Lower leg skin (tissue), 3 donors: ENCODE measurements around the gene C9.

ENCODE experiments used
- POLR2A ChIP-seq, 2 donors: fragments of 450-650 bp; IDR thresholded peaks; one replicate each; pipeline ENCODE4 v1.6.1; 2016 to 2017; ENCODE audit warnings: antibody characterized with exemption in 2 of 2, mild to moderate bottlenecking in 1 of 2, moderate library complexity in 1 of 2
- TF ChIP-seq, protein P1 (sequence below), 3 donors: fragments of 450-650 bp; IDR thresholded peaks; one replicate each; pipeline ENCODE4 v1.5.1; 2016; ENCODE audit warnings: antibody characterized with exemption in 3 of 3, mild to moderate bottlenecking in 3 of 3, moderate library complexity in 2 of 3

- TF ChIP-seq, protein P1, sequence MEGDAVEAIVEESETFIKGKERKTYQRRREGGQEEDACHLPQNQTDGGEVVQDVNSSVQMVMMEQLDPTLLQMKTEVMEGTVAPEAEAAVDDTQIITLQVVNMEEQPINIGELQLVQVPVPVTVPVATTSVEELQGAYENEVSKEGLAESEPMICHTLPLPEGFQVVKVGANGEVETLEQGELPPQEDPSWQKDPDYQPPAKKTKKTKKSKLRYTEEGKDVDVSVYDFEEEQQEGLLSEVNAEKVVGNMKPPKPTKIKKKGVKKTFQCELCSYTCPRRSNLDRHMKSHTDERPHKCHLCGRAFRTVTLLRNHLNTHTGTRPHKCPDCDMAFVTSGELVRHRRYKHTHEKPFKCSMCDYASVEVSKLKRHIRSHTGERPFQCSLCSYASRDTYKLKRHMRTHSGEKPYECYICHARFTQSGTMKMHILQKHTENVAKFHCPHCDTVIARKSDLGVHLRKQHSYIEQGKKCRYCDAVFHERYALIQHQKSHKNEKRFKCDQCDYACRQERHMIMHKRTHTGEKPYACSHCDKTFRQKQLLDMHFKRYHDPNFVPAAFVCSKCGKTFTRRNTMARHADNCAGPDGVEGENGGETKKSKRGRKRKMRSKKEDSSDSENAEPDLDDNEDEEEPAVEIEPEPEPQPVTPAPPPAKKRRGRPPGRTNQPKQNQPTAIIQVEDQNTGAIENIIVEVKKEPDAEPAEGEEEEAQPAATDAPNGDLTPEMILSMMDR (IDR thresholded peaks at IDR 0.05), result no peak
- TF ChIP-seq POLR2A (IDR thresholded peaks at IDR 0.05), result no peak
Observed at GRCh38 chr5:39267186-39267585, 97.1 kb downstream of the C9 start.
